ENCODE results near the gene CLOCK.

The CLOCK gene

DNA sequence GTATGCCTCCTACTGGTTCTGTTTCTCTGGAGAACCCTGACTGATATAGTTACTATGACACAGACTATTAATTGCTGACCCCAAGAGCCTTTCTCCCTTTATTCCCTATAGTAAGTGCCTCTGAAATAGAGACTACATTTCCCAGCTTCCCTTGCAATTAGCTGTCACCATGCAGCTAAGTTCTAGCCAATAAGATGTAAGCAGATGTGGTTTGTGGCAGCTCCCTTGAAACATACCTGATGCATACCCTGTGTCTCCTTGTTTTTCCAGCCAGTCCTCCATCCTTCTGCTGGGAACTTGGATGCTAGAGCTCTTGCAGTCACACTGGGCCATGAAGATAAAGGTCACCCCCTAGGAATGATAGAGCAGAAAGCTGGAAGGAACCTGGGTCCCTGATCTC lies 160.6 kb downstream of the CLOCK start:
- DNase-seq (ENCODE audit: low read depth in 2 of 3, low spot score in 1 of 3), result no peak

DNA sequence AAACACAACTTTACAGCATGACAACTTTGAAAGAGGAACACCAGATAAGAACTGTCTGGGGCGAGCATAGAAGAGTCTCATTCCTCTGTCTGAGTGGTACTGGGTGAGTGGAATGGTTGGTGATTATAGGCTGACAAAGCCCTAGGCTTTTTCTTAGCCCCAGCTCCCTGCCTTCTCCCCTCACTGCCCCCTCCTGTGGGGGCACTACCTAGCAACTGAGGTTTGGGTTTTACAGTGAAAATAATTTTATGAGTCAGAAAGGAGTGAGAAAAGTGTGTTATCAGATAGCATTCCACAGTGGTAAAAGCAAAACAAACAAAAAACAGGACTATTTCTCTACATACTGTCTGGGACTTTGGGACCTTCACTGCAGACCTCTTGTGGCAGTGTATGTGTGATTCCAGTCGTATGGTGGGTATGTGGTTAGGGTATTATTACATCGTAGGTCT lies 161.5 kb downstream of the CLOCK start:
- DNase-seq (ENCODE audit: low read depth in 2 of 3, low spot score in 1 of 3), result no peak

DNA sequence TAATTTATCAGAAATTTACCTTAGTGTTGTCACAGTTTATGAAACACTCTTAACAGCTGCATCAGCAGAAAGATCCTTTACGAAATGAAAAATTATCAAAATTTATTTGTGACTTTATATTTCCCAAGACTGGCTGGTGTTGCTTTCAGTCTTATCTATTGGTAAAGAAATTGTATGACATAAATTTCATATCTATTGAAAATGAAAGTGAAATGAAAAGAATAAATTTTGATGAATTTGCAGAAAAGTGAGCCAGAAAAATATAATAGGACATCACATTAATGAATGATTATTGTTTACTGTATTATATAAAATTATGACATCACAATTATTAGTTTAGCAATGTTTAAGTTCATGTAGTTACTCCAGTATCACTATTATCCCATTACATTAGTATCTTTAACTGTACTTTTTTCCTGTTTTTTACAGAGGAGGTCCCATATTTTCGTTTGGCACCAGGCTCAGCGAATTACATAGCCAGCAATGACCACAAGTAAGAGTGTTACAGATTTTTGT lies 164.2 kb downstream of the CLOCK start:
- no peak for DNase-seq (ENCODE audit: low read depth in 2 of 3, low spot score in 1 of 3)

DNA sequence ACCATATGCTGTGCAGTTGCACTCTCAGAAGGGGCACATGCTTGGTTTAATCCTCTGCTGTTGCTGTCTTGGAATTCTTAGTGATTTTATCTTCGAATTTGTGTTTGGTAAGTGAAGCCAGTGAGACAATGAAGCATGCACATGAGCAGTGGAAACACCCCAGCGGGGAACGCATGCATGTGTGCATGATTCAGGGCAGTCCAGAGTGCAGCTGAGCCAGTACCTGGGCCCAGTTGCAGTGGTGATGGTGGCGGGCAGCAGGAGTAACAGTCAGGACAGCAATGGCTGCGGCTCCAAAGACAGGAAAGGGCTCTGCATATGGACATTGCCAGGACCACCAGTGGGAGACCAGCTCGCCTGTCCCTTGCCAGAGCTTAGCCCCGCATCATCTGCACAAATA lies 165.2 kb downstream of the CLOCK start:
- DNase-seq (ENCODE audit: low read depth in 2 of 3, low spot score in 1 of 3), result no peak

DNA sequence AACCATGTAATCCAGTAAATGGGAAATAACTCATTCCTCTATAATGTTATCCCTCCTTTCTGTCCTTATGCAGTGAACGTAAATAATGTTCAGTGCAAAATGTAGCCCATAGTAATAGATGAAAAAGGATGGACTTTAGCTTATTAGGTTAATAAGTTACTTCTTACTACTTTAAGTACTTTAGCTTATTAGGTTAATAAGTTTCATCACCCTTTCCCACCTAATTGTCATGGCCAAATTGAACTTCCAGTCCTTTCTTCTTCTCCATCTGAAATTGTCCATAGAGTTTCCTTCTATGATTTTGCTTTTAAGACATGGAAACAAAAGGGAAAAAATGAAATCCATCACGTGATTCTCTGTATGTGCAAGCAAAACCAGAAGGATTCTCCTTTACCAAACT lies 166.1 kb downstream of the CLOCK start:
- no peak for DNase-seq (ENCODE audit: low read depth in 2 of 3, low spot score in 1 of 3)

DNA sequence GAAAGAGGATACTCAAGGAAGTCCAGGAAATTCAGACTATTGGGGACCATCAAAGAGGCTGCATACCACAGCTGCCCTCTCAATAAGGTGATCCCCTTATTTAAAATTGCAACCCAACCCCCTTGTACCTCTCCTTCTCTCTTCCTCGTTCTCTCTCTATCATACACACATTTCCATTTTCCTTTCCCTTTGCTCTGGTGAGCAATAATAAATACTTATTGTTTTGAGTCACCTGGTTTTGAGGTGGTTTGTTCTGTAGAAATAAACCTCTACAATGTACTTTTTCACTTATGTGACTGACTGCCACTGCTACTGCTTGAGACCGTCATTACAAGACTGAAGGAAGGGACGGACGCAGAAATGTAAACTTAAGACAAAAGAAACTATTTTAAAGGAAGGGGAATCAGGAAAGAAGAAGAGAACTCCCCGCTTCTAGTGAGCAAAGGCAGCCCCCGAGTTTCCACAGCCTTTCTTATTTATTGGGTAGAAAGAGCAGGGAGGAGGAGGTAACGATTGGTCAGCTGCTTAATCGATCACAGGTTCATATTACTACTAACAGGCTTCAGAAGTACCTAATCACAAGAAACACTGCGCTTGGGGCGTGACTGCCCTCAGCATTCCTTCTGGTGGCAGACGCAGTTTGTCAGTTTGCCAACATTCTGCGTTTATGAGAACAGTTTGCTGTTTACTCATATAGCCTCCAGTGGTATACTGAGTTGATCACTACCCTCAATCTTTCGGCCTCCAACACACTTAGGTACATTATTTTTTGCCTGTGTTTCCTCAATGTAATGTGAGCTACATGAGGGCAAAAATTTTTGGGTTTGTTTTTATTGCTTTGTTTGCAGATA lies 167.9 kb downstream of the CLOCK start:
- no peak for DNase-seq (ENCODE audit: low read depth in 2 of 3, low spot score in 1 of 3)
